ENCODE data around the gene MEGF11.

Gene MEGF11

DNA sequence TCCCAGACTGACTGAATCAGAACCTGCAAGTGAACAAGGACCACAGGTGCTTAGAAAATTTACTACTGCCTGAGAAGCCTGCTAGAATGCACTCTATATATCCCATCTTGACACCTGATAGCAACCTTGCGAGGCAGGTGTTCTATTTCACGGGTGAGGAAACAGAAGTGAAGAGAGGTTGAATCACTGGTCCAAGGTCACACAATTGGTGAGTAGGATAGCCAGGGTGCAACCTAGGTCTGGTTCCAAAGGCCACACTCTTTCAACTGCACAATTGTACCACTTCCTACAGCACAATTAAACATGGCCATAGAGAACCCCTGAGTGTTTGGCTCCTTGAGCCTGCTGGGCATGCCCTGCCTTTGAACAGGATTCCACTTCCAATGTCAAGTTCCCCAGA lies 297.2 kb downstream of the MEGF11 start:
- Histone ChIP-seq H4K20me1 (ENCODE audit: insufficient read depth, low read length) (no peaks in the 10 kb centered on the region), H3K36me3 (replicated peaks; ENCODE audit: low read depth, low read length) (no peaks in the 10 kb centered on the region)

DNA sequence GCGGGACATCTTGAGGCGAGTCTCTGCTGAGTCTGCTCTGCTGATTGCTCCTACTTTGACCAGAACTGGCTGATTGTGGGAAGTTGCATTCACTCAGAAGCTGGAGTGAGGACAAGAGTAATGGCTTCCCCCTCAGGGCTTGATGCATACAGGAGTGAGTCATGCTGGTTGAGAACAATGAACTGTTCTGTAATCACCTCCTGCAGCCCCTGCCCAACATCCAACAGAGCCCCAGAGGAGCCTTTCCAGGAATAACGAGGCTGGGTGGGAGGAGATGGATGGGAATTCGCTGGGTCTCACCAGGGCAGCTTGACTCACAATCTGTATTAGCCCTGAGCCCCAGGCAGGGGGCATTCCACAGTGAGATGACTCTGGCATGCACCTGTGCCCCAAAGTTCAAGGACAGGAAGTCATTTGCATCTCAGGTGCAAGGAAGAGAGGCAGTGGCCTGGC lies 299.2 kb downstream of the MEGF11 start:
- H3K79me2 ChIP-seq (ENCODE audit: low read length), result no peaks in the 10 kb centered on the region
- H3K4me1 ChIP-seq (ENCODE audit: low read length), result no peaks in the 10 kb centered on the region
- no peak overlapping the region for H3K4me2 ChIP-seq (ENCODE audit: low read length)
- TF ChIP-seq EZH2phosphoT487 (IDR thresholded peaks at IDR 0.05; ENCODE audit: low read depth), result no peak
- TF ChIP-seq, protein P1, sequence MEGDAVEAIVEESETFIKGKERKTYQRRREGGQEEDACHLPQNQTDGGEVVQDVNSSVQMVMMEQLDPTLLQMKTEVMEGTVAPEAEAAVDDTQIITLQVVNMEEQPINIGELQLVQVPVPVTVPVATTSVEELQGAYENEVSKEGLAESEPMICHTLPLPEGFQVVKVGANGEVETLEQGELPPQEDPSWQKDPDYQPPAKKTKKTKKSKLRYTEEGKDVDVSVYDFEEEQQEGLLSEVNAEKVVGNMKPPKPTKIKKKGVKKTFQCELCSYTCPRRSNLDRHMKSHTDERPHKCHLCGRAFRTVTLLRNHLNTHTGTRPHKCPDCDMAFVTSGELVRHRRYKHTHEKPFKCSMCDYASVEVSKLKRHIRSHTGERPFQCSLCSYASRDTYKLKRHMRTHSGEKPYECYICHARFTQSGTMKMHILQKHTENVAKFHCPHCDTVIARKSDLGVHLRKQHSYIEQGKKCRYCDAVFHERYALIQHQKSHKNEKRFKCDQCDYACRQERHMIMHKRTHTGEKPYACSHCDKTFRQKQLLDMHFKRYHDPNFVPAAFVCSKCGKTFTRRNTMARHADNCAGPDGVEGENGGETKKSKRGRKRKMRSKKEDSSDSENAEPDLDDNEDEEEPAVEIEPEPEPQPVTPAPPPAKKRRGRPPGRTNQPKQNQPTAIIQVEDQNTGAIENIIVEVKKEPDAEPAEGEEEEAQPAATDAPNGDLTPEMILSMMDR (IDR thresholded peaks at IDR 0.05; ENCODE audit: low read depth, low read length), result no peak
- H4K20me1 ChIP-seq (ENCODE audit: insufficient read depth, low read length), result no peaks in the 10 kb centered on the region
- H3K9ac ChIP-seq (ENCODE audit: low read length), result no peak overlapping the region
- no peak overlapping the region for H2AFZ ChIP-seq (ENCODE audit: low read depth, low read length)
- peaks cover 31% of the 10 kb centered on the region for H3K27me3 ChIP-seq (ENCODE audit: low read depth, low read length)
- H3K4me3 ChIP-seq (ENCODE audit: low read length), result no peak overlapping the region
- H3K36me3 ChIP-seq (replicated peaks; ENCODE audit: low read depth, low read length), result no peaks in the 10 kb centered on the region
- no peak overlapping the region for H3K27ac ChIP-seq (ENCODE audit: low read length)
- H3K9me3 ChIP-seq (ENCODE audit: insufficient read depth, low read length), result no peaks in the 10 kb centered on the region

More for the DNA sequence above, 297.2 kb downstream of the MEGF11 start:
- H3K4me1 ChIP-seq (ENCODE audit: low read length), result no peaks in the 10 kb centered on the region
- no peak overlapping the region for H2AFZ ChIP-seq (ENCODE audit: low read depth, low read length)
- TF ChIP-seq EZH2phosphoT487 (IDR thresholded peaks at IDR 0.05; ENCODE audit: low read depth), result no peak
- TF ChIP-seq, protein P1 (IDR thresholded peaks at IDR 0.05; ENCODE audit: low read depth, low read length), result no peak
- no peak overlapping the region for H3K4me2 ChIP-seq (ENCODE audit: low read length)
- H3K27me3 ChIP-seq (ENCODE audit: low read depth, low read length), result peaks cover 44% of the 10 kb centered on the region
- no peaks in the 10 kb centered on the region for H3K9me3 ChIP-seq (ENCODE audit: insufficient read depth, low read length)
- H3K9ac ChIP-seq (ENCODE audit: low read length), result no peak overlapping the region
- no peak overlapping the region for H3K4me3 ChIP-seq (ENCODE audit: low read length)
- H3K79me2 ChIP-seq (ENCODE audit: low read length), result no peaks in the 10 kb centered on the region
- no peak overlapping the region for H3K27ac ChIP-seq (ENCODE audit: low read length)

DNA sequence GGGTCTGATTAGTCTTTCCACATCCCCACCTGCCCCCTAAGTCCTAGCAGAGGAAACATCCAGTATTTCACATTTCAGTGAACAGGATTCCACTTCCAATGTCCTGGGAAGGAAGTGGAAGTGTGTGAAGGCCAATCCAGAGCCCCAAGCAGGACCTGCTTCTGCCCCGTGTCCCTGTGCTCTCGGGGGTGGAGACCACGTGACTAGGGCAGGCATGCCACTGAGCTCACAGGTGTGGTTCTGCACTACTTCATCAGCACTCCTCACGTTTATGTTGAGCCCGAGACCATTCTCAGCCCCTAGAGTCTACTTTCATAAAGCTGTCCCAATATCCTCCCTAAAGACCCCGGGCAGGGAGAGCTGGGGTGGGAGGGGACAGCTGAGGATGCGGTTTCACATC lies 299.9 kb downstream of the MEGF11 start:
- peaks cover 33% of the 10 kb centered on the region for H3K27me3 ChIP-seq (ENCODE audit: low read depth, low read length)
- H3K36me3 ChIP-seq (replicated peaks; ENCODE audit: low read depth, low read length), result no peaks in the 10 kb centered on the region
- H3K27ac ChIP-seq (ENCODE audit: low read length), result no peak overlapping the region
- H3K79me2 ChIP-seq (ENCODE audit: low read length), result no peaks in the 10 kb centered on the region
- H3K9ac ChIP-seq (ENCODE audit: low read length), result no peak overlapping the region
- H4K20me1 ChIP-seq (ENCODE audit: insufficient read depth, low read length), result no peaks in the 10 kb centered on the region
- H3K4me3 ChIP-seq (ENCODE audit: low read length), result no peak overlapping the region
- TF ChIP-seq, protein P1 (IDR thresholded peaks at IDR 0.05; ENCODE audit: low read depth, low read length), result no peak
- TF ChIP-seq EZH2phosphoT487 (IDR thresholded peaks at IDR 0.05; ENCODE audit: low read depth), result no peak
- H3K9me3 ChIP-seq (ENCODE audit: insufficient read depth, low read length), result no peaks in the 10 kb centered on the region
- no peaks in the 10 kb centered on the region for H3K4me1 ChIP-seq (ENCODE audit: low read length)
- no peak overlapping the region for H3K4me2 ChIP-seq (ENCODE audit: low read length)
- no peak overlapping the region for H2AFZ ChIP-seq (ENCODE audit: low read depth, low read length)

DNA sequence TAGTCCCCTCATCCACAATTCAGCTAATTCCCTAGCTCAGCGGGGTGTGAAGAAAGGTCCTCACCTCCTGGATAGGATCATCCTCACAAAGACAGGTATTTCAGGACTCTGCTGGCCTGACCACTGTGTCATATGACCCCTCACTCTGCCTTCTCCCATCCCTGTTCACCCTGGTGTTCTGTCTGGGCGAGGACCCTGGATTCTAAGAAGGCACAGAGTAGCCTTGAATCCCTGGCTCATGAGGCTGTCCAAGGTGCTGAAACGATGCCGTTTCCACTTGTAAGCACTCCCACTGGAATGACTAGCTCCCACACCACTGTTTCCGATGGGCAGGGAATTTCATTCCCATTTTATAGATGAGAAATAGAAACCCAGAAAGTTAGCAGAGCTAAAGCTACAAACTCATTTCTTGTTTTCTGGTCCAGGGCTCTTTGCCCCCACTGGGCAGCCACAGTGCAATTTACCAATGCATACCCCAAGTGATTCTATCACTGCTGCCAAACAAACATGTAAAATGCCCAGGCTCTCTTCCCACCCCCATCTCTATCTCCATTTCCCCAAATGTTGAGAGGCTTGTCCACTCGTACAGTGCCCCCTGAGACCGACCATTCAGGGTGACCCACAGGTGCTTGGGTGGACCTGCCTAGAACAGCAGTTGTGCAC lies 301.0 kb downstream of the MEGF11 start:
- no peaks in the 10 kb centered on the region for H4K20me1 ChIP-seq (ENCODE audit: insufficient read depth, low read length)
- TF ChIP-seq EZH2phosphoT487 (IDR thresholded peaks at IDR 0.05; ENCODE audit: low read depth), result no peak
- TF ChIP-seq, protein P1 (IDR thresholded peaks at IDR 0.05; ENCODE audit: low read depth, low read length), result no peak
- no peak overlapping the region for H2AFZ ChIP-seq (ENCODE audit: low read depth, low read length)
- H3K9me3 ChIP-seq (ENCODE audit: insufficient read depth, low read length), result no peaks in the 10 kb centered on the region
- no peaks in the 10 kb centered on the region for H3K36me3 ChIP-seq (replicated peaks; ENCODE audit: low read depth, low read length)
- H3K27me3 ChIP-seq (ENCODE audit: low read depth, low read length), result peaks cover 41% of the 10 kb centered on the region
- no peak overlapping the region for H3K27ac ChIP-seq (ENCODE audit: low read length)
- no peak overlapping the region for H3K9ac ChIP-seq (ENCODE audit: low read length)
- no peak overlapping the region for H3K4me2 ChIP-seq (ENCODE audit: low read length)
- no peaks in the 10 kb centered on the region for H3K79me2 ChIP-seq (ENCODE audit: low read length)
- H3K4me1 ChIP-seq (ENCODE audit: low read length), result no peaks in the 10 kb centered on the region
- no peak overlapping the region for H3K4me3 ChIP-seq (ENCODE audit: low read length)

Measured in OCI-LY3 (cell line).